NCI-H128 (cell line): ENCODE measurements around the gene PNKD.

Source experiments
- DNase-seq: peaks from one replicate; lab custom pipeline; 2025; ENCODE audit not compliant: unreplicated experiment; lab: John Stamatoyannopoulos, UW

PNKD gene

GRCh38 chr2:218334531-218334930 lies 64.2 kb downstream of the PNKD start:
- DNase-seq, result no peak

GRCh38 chr2:218340656-218341055 lies 70.3 kb downstream of the PNKD start:
- no peak for DNase-seq

GRCh38 chr2:218341381-218341780 lies 71.1 kb downstream of the PNKD start:
- no peak for DNase-seq

- DNase-seq, result no peak
Observed at GRCh38 chr2:218342837-218343236, 72.5 kb downstream of the PNKD start.

- no peak for DNase-seq
Observed at GRCh38 chr2:218343591-218343990, 73.3 kb downstream of the PNKD start.

GRCh38 chr2:218344090-218344754 lies 73.9 kb downstream of the PNKD start:
- DNase-seq, result no peak

GRCh38 chr2:218344755-218345417 lies 74.6 kb downstream of the PNKD start:
- no peak for DNase-seq

- DNase-seq, result no peak
Observed at GRCh38 chr2:218345491-218346236, 75.3 kb downstream of the PNKD start.

GRCh38 chr2:218347172-218347571 lies 76.9 kb downstream of the PNKD start:
- no peak for DNase-seq

GRCh38 chr2:218354045-218354444 lies 83.7 kb downstream of the PNKD start:
- no peak for DNase-seq

GRCh38 chr2:218354850-218355443 lies 84.6 kb downstream of the PNKD start:
- no peak for DNase-seq

- DNase-seq, result no peak
Observed at GRCh38 chr2:218357236-218358177, 87.2 kb downstream of the PNKD start.

- DNase-seq, result no peak
Observed at GRCh38 chr2:218360453-218360852, 90.1 kb downstream of the PNKD start.

GRCh38 chr2:218362606-218363005 lies 92.3 kb downstream of the PNKD start:
- no peak for DNase-seq

- no peak for DNase-seq
Observed at GRCh38 chr2:218363736-218364135, 93.4 kb downstream of the PNKD start.

GRCh38 chr2:218364196-218364595 lies 93.9 kb downstream of the PNKD start:
- no peak for DNase-seq

- DNase-seq, result no peak
Observed at GRCh38 chr2:218366621-218367414, 96.5 kb downstream of the PNKD start.

GRCh38 chr2:218367415-218368149 lies 97.3 kb downstream of the PNKD start:
- DNase-seq, result no peak

- DNase-seq, result no peak
Observed at GRCh38 chr2:218368150-218368528, 97.8 kb downstream of the PNKD start.
